CD14-positive monocyte (primary cell): ENCODE results near the gene ARVCF. TPM values are rescaled to one million over a fixed set of nuclear protein-coding genes. Genes with fewer than 3 reads are reported as not detected.
"Not testable (repeated sequence)": the region's sequence is repeated elsewhere in the genome, so short reads cannot be mapped to it uniquely, and the experiment has no call there.

Experiments
- DNase-seq, 3 donors: peaks; one replicate each; pipeline ENCODE4 v3.0.0-alpha.2; 2011 to 2022
- H2AFZ ChIP-seq: 2 replicates; pipeline ENCODE4 v1.6.0; 2012; ENCODE audit warnings: mild to moderate bottlenecking, low read depth, low read length, inconsistent platforms; ENCODE audit not compliant: insufficient read depth, poor library complexity, severe bottlenecking
- H3K27ac ChIP-seq, 2 donors: 1 replicate in 1 of 2; 2 replicates in 1 of 2; pipeline ENCODE4 v1.5.1; 2012 to 2013; ENCODE audit warnings: low read length in 2 of 2, control low read depth in 1 of 2, inconsistent platforms in 1 of 2, low read depth in 1 of 2, mild to moderate bottlenecking in 1 of 2
- H3K27me3 ChIP-seq, 2 donors: one replicate each; pipeline versions ENCODE4 v1.6.0 to v1.6.1; 2011 to 2013; ENCODE audit warnings: low read length in 2 of 2; ENCODE audit not compliant: control insufficient read depth in 2 of 2, insufficient read depth in 2 of 2
- H3K36me3 ChIP-seq, 2 donors: replicated peaks in 1 of 2; 1 replicate in 1 of 2; 2 replicates in 1 of 2; pipeline versions ENCODE4 v1.5.1 to v1.6.1; 2012 to 2013; ENCODE audit warnings: low read length in 2 of 2, control low read depth in 1 of 2, inconsistent platforms in 1 of 2, mild to moderate bottlenecking in 1 of 2; ENCODE audit not compliant: insufficient read depth in 2 of 2, control insufficient read depth in 1 of 2
- H3K4me1 ChIP-seq, 2 donors: 1 replicate in 1 of 2; 2 replicates in 1 of 2; pipeline versions ENCODE4 v1.5.1 to v1.6.1; 2012 to 2013; ENCODE audit warnings: low read length in 2 of 2, control low read depth in 1 of 2, inconsistent platforms in 1 of 2, mild to moderate bottlenecking in 1 of 2, moderate library complexity in 1 of 2; ENCODE audit not compliant: insufficient read depth in 2 of 2, control insufficient read depth in 1 of 2
- H3K4me2 ChIP-seq: replicated peaks from 2 replicates; pipeline ENCODE3; 2012; ENCODE audit warnings: low read length, moderate library complexity, mild to moderate bottlenecking; ENCODE audit not compliant: poor library complexity, severe bottlenecking; ENCODE audit errors: extremely low read depth
- H3K4me3 ChIP-seq, 3 experiments: fragments of 200-600 bp in 1 of 3; sonication (generic) in 1 of 3; replicated peaks in 1 of 3; 1 replicate in 2 of 3; 2 replicates in 1 of 3; pipeline ENCODE4 v1.5.1; 2011 to 2013; ENCODE audit warnings: low read length in 3 of 3, mild to moderate bottlenecking in 3 of 3, control low read depth in 2 of 3, low read depth in 2 of 3, inconsistent platforms in 1 of 3, moderate library complexity in 1 of 3
- H3K79me2 ChIP-seq: 2 replicates; pipeline ENCODE4 v1.6.0; 2012; ENCODE audit warnings: mild to moderate bottlenecking, control low read depth, inconsistent platforms, low read length, moderate library complexity; ENCODE audit not compliant: insufficient read depth
- H3K9ac ChIP-seq: 2 replicates; pipeline ENCODE4 v1.6.0; 2017; ENCODE audit warnings: low read length, mild to moderate bottlenecking; ENCODE audit not compliant: insufficient read depth, poor library complexity, severe bottlenecking
- H3K9me3 ChIP-seq, 2 donors: replicated peaks in 1 of 2; 1 replicate in 1 of 2; 2 replicates in 1 of 2; pipeline versions ENCODE4 v1.5.1 to v1.6.1; 2012 to 2013; ENCODE audit warnings: low read length in 2 of 2, control low read depth in 1 of 2; ENCODE audit not compliant: control insufficient read depth in 1 of 2, insufficient read depth in 1 of 2
- H4K20me1 ChIP-seq: 2 replicates; pipeline ENCODE4 v1.6.0; 2012; ENCODE audit warnings: mild to moderate bottlenecking, low read length, control low read depth, moderate library complexity; ENCODE audit not compliant: insufficient read depth
- H3K27ac Mint-ChIP-seq, 7 donors: one replicate each; pipeline ENCODE4 v1.8.0; 2020; ENCODE audit warnings: mild to moderate bottlenecking in 7 of 7, mixed read lengths in 7 of 7, moderate library complexity in 6 of 7, inconsistent platforms in 2 of 7
- H3K27me3 Mint-ChIP-seq, 3 donors: one replicate each; pipeline ENCODE4 v1.8.0; 2021 to 2022; ENCODE audit warnings: low read depth in 3 of 3, mild to moderate bottlenecking in 3 of 3, mixed read lengths in 3 of 3, moderate library complexity in 3 of 3, inconsistent platforms in 1 of 3
- H3K36me3 Mint-ChIP-seq, 2 donors: one replicate each; pipeline ENCODE4 v1.8.0; 2020; ENCODE audit warnings: mixed read lengths in 2 of 2, inconsistent platforms in 1 of 2, mild to moderate bottlenecking in 1 of 2
- H3K4me1 Mint-ChIP-seq: one replicate; pipeline ENCODE4 v1.8.0; 2020; ENCODE audit warnings: mild to moderate bottlenecking, mixed read lengths
- H3K4me3 Mint-ChIP-seq, 2 donors: one replicate each; pipeline ENCODE4 v1.8.0; 2020; ENCODE audit warnings: mild to moderate bottlenecking in 2 of 2, mixed read lengths in 2 of 2, moderate library complexity in 1 of 2
- H3K9me3 Mint-ChIP-seq, 7 donors: one replicate each; pipeline ENCODE4 v1.8.0; 2020 to 2022; ENCODE audit warnings: mixed read lengths in 7 of 7, mild to moderate bottlenecking in 6 of 7, moderate library complexity in 6 of 7, inconsistent platforms in 2 of 7
- WGBS: methylation state at CpG from one replicate; pipeline ENCODE4 v1.1.5; 2013; ENCODE audit warnings: missing lambda C conversion rate; ENCODE audit not compliant: insufficient coverage; 5-methylcytosine and 5-hydroxymethylcytosine counted together
- intact Hi-C, 2 donors: fragments of 100-400 bp; cut with micrococcal nuclease; formaldehyde crosslinking; loops; one replicate each; pipeline versions ENCODE4 v1.15.0 to v1.15.1; 2023
- polyA plus RNA-seq, 3 donors: library from polyadenylated mRNA; depleted of rRNA in 1 of 3; unstranded in 2 of 3; stranded (reverse) in 1 of 3; fragments of 300-500 nt in 2 of 3; fragments of >200 nt in 1 of 3; fragmentation: Illumina TruSeq in 2 of 3; gene quantifications; 1 replicate in 2 of 3; 2 replicates in 1 of 3; pipeline ENCODE4 v1.2.3, GENCODE V29; 2012 to 2021
- TF ChIP-seq, protein P1 (sequence below): fragments of 200-600 bp; IDR thresholded peaks from one replicate; pipeline ENCODE4 v1.8.0; 2022; ENCODE audit warnings: antibody characterized with exemption, mild to moderate bottlenecking

ARVCF gene
- polyA plus RNA-seq, 3 donors: 0.31 to 2.6 (median 0.44) TPM

DNA sequence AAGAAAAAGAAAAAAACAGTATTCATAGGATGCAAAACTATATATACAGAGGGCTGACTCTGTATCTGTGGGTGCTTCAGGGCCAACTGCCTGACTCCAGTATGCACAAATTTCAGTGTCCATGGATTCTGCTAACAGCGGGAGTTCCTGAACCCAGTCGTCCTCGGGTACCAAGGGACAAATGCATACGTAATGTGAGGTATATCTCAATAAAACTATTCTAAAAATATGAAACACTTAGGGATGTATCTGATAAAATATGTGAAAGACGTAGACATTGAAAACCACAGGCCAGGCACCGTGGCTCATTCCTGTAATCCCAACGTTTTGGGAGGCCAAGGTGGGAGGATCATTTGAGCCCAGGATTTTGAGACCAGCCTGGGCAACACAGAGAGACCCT, 88.9 kb downstream of the ARVCF start:
- 94% methylated on average over 3 of the region's 7 CpGs for WGBS
- no peak overlapping the region for H3K27ac ChIP-seq
- intact Hi-C loops: no loop called here
- H3K27ac Mint-ChIP-seq: no peak overlapping the region
- no peaks in the 10 kb centered on the region for H3K27me3 ChIP-seq
- H3K27me3 Mint-ChIP-seq: peaks cover 0 to 2% (median 0%) of the 10 kb centered on the region in 3 donors
- H3K4me1 ChIP-seq: peaks cover 17 to 28% of the 10 kb centered on the region in 2 donors
- no peak overlapping the region for H3K9ac ChIP-seq
- no peaks in the 10 kb centered on the region for H3K9me3 ChIP-seq
- H3K36me3 ChIP-seq: peaks cover 11 to 39% of the 10 kb centered on the region in 2 donors
- H3K4me3 Mint-ChIP-seq: no peak overlapping the region
- DNase-seq: no peak
- peaks cover 39 to 47% of the 10 kb centered on the region in 2 donors for H3K36me3 Mint-ChIP-seq
- TF ChIP-seq, protein P1, sequence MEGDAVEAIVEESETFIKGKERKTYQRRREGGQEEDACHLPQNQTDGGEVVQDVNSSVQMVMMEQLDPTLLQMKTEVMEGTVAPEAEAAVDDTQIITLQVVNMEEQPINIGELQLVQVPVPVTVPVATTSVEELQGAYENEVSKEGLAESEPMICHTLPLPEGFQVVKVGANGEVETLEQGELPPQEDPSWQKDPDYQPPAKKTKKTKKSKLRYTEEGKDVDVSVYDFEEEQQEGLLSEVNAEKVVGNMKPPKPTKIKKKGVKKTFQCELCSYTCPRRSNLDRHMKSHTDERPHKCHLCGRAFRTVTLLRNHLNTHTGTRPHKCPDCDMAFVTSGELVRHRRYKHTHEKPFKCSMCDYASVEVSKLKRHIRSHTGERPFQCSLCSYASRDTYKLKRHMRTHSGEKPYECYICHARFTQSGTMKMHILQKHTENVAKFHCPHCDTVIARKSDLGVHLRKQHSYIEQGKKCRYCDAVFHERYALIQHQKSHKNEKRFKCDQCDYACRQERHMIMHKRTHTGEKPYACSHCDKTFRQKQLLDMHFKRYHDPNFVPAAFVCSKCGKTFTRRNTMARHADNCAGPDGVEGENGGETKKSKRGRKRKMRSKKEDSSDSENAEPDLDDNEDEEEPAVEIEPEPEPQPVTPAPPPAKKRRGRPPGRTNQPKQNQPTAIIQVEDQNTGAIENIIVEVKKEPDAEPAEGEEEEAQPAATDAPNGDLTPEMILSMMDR: no peak
- H3K4me2 ChIP-seq: no peak overlapping the region
- H2AFZ ChIP-seq: no peak overlapping the region
- H3K9me3 Mint-ChIP-seq: no peaks in the 10 kb centered on the region
- H3K4me3 ChIP-seq: no peak overlapping the region
- H3K4me1 Mint-ChIP-seq: peaks cover 23% of the 10 kb centered on the region
- H3K79me2 ChIP-seq: peaks cover 7% of the 10 kb centered on the region
- peaks cover 8% of the 10 kb centered on the region for H4K20me1 ChIP-seq

DNA sequence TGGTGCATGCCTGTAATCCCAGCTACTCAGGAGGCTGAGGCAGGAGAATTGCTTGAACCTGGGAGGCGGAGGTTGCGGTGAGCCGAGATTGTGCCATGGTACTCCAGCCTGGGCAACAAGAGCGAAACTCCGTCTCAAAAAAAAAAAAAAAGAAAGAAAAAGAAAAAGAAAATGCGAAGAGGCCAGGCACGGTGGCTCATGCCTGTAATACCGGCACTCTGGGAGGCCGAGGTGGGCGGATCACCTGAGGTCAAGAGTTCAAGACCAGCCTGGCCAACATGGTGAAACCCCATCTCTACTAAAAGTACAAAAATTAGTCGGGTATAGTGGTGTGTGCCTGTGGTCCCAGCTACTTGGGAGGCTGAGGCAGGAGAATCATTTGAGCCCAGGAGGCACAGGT, 90.6 kb downstream of the ARVCF start:
- H3K9ac ChIP-seq, H3K27ac Mint-ChIP-seq, H3K9me3 ChIP-seq, H3K4me3 ChIP-seq, H3K79me2 ChIP-seq, H3K4me2 ChIP-seq, intact Hi-C loops, H3K4me3 Mint-ChIP-seq, DNase-seq, H3K27ac ChIP-seq, H2AFZ ChIP-seq, H3K27me3 Mint-ChIP-seq, H3K27me3 ChIP-seq, H3K9me3 Mint-ChIP-seq: not testable (repeated sequence)
- H3K4me1 ChIP-seq: peaks cover 9 to 15% of the 10 kb centered on the region in 2 donors
- H3K4me1 Mint-ChIP-seq: peaks cover 13% of the 10 kb centered on the region
- H3K36me3 ChIP-seq: peaks cover 17 to 49% of the 10 kb centered on the region in 2 donors
- WGBS: no CpG with 5 or more reads among the region's 11 CpGs
- H4K20me1 ChIP-seq: peaks cover 16% of the 10 kb centered on the region
- peaks cover 45 to 54% of the 10 kb centered on the region in 2 donors for H3K36me3 Mint-ChIP-seq
